H1 (cell line): ENCODE results near the gene KRTCAP2. TPM values are rescaled to one million over a fixed set of nuclear protein-coding genes. Genes with fewer than 3 reads are reported as not detected.

ENCODE experiments used
- CTCF ChIA-PET: fragments of 300-600 bp; sonication (Branson Sonifier 250); formaldehyde crosslinking; loops from one replicate; lab custom pipeline; 2021; ENCODE audit not compliant: partially characterized antibody; lab: Charles Lee
- POLR2A ChIA-PET: fragments of 300-600 bp; sonication (Branson Sonifier 250); formaldehyde crosslinking; loops from one replicate; lab custom pipeline; 2021; ENCODE audit warnings: inconsistent platforms; ENCODE audit not compliant: partially characterized antibody; lab: Charles Lee
- DNase-seq, 2 experiments: peaks; one replicate each; pipeline versions ENCODE4 v3.0.0 to v3.0.0-alpha.2; 2010 to 2022; ENCODE audit warnings: low spot score in 2 of 2, low read depth in 1 of 2, mixed read lengths in 1 of 2
- FAIRE-seq: peaks from 2 replicates; lab custom pipeline; 2011; peaks lifted over from hg19 to GRCh38; lab: Jason Lieb, UNC
- H2AFZ ChIP-seq: 2 replicates; pipeline ENCODE4 v1.8.1; 2012; ENCODE audit warnings: low read length, inconsistent platforms
- H2AK5ac ChIP-seq: 2 replicates; pipeline ENCODE4 v1.6.1; 2013; ENCODE audit warnings: low read depth, low read length
- H2BK120ac ChIP-seq: replicated peaks from 2 replicates; pipeline ENCODE3; 2013; ENCODE audit warnings: low read depth, low read length, inconsistent platforms
- H2BK12ac ChIP-seq: 2 replicates; pipeline ENCODE4 v1.6.1; 2013; ENCODE audit warnings: low read depth, low read length
- H2BK15ac ChIP-seq: 2 replicates; pipeline ENCODE4 v1.6.1; 2013; ENCODE audit warnings: low read length
- H2BK20ac ChIP-seq: 2 replicates; pipeline ENCODE4 v1.6.1; 2013; ENCODE audit warnings: low read length
- H2BK5ac ChIP-seq: 2 replicates; pipeline ENCODE4 v1.6.1; 2013; ENCODE audit warnings: low read depth, low read length
- H3K14ac ChIP-seq: 2 replicates; pipeline ENCODE4 v1.6.1; 2013; ENCODE audit warnings: inconsistent platforms; ENCODE audit not compliant: insufficient read length
- H3K18ac ChIP-seq: 2 replicates; pipeline ENCODE4 v1.6.1; 2013; ENCODE audit warnings: low read length; ENCODE audit errors: extremely low read depth
- H3K23ac ChIP-seq: 2 replicates; pipeline ENCODE4 v1.6.1; 2013; ENCODE audit warnings: inconsistent platforms; ENCODE audit not compliant: insufficient read length
- H3K23me2 ChIP-seq: 2 replicates; pipeline ENCODE4 v1.6.1; 2013; ENCODE audit warnings: low read depth, low read length
- H3K27ac ChIP-seq: 2 replicates; pipeline ENCODE4 v1.6.1; 2011; ENCODE audit warnings: low read depth, low read length, inconsistent platforms
- H3K27me3 ChIP-seq, 4 experiments: replicated peaks in 1 of 4; 1 replicate in 1 of 4; 2 replicates in 3 of 4; pipeline versions ENCODE4 v1.6.1 to v1.8.1; 2011 to 2013; ENCODE audit warnings: low read length in 3 of 4, mild to moderate bottlenecking in 3 of 4, inconsistent platforms in 2 of 4, mixed read lengths in 2 of 4, moderate library complexity in 1 of 4; ENCODE audit not compliant: control insufficient read depth in 3 of 4, insufficient read depth in 3 of 4; ENCODE audit errors: extremely low read depth in 1 of 4
- H3K36me3 ChIP-seq, 4 experiments: 2 replicates each; pipeline versions ENCODE4 v1.6.1 to v1.8.1; 2011 to 2013; ENCODE audit warnings: mild to moderate bottlenecking in 4 of 4, low read length in 3 of 4, moderate library complexity in 2 of 4, control low read depth in 1 of 4, inconsistent platforms in 1 of 4; ENCODE audit not compliant: insufficient read depth in 4 of 4, control insufficient read depth in 2 of 4
- H3K4ac ChIP-seq: replicated peaks from 2 replicates; pipeline ENCODE3; 2013; ENCODE audit warnings: low read length, low read depth, mixed read lengths, inconsistent platforms; ENCODE audit not compliant: insufficient read length
- H3K4me1 ChIP-seq, 4 experiments: replicated peaks in 1 of 4; 1 replicate in 1 of 4; 2 replicates in 3 of 4; pipeline versions ENCODE4 v1.6.1 to v1.8.1; 2011 to 2013; ENCODE audit warnings: low read length in 3 of 4, inconsistent platforms in 2 of 4, mixed read lengths in 1 of 4; ENCODE audit not compliant: insufficient read depth in 4 of 4, control insufficient read depth in 3 of 4
- H3K4me2 ChIP-seq, 2 experiments: 2 replicates each; pipeline versions ENCODE4 v1.6.1 to v1.8.1; 2011 to 2013; ENCODE audit warnings: low read depth in 2 of 2, low read length in 2 of 2, control low read depth in 1 of 2, inconsistent platforms in 1 of 2, mild to moderate bottlenecking in 1 of 2; ENCODE audit not compliant: insufficient read depth in 1 of 2
- H3K4me3 ChIP-seq, 4 experiments: fragments of 200-600, 300-600 bp in 1 of 4; sonication (generic), shearing (Covaris generic), sonication (Bioruptor Twin) in 1 of 4; 2 replicates each; pipeline versions ENCODE4 v1.5.1 to v1.8.1; 2011 to 2016; ENCODE audit warnings: low read length in 4 of 4, low read depth in 3 of 4, control low read depth in 2 of 4, inconsistent platforms in 2 of 4, mild to moderate bottlenecking in 2 of 4, mixed read lengths in 1 of 4, moderate library complexity in 1 of 4; ENCODE audit not compliant: insufficient read depth in 2 of 4; ENCODE audit errors: extremely low read depth in 1 of 4
- H3K56ac ChIP-seq: replicated peaks from 2 replicates; pipeline ENCODE3; 2013; ENCODE audit warnings: low read depth, mild to moderate bottlenecking, mixed read lengths, low read length, inconsistent platforms; ENCODE audit not compliant: insufficient read length
- H3K79me1 ChIP-seq: 2 replicates; pipeline ENCODE4 v1.6.1; 2013; ENCODE audit warnings: low read depth, low read length, control low read depth
- H3K79me2 ChIP-seq, 2 experiments: 2 replicates each; pipeline versions ENCODE4 v1.6.1 to v1.8.1; 2012 to 2013; ENCODE audit warnings: low read length in 2 of 2, mild to moderate bottlenecking in 2 of 2, inconsistent platforms in 1 of 2; ENCODE audit not compliant: insufficient read depth in 2 of 2, control insufficient read depth in 1 of 2
- H3K9ac ChIP-seq, 4 experiments: replicated peaks in 1 of 4; 1 replicate in 1 of 4; 2 replicates in 3 of 4; pipeline versions ENCODE4 v1.6.1 to v1.8.1; 2011 to 2013; ENCODE audit warnings: low read depth in 3 of 4, low read length in 3 of 4, control low read depth in 2 of 4, mild to moderate bottlenecking in 2 of 4, moderate library complexity in 2 of 4, inconsistent platforms in 1 of 4; ENCODE audit errors: extremely low read depth in 1 of 4
- H3K9me3 ChIP-seq, 2 experiments: 2 replicates each; pipeline versions ENCODE4 v1.6.1 to v1.8.1; 2012 to 2013; ENCODE audit warnings: mild to moderate bottlenecking in 2 of 2, moderate library complexity in 2 of 2, control low read depth in 1 of 2, inconsistent platforms in 1 of 2, low read depth in 1 of 2, low read length in 1 of 2, mixed read lengths in 1 of 2; ENCODE audit not compliant: insufficient read depth in 2 of 2
- H4K20me1 ChIP-seq, 2 experiments: replicated peaks in 1 of 2; 2 replicates each; pipeline versions ENCODE3 to v1.8.1; 2011 to 2013; ENCODE audit warnings: inconsistent platforms in 2 of 2, low read length in 2 of 2, mild to moderate bottlenecking in 1 of 2; ENCODE audit not compliant: insufficient read depth in 2 of 2, control insufficient read depth in 1 of 2
- H4K5ac ChIP-seq: 2 replicates; pipeline ENCODE4 v1.6.1; 2013; ENCODE audit warnings: low read length, low read depth, mixed read lengths, inconsistent platforms; ENCODE audit not compliant: insufficient read length
- H4K8ac ChIP-seq: 2 replicates; pipeline ENCODE4 v1.8.0; 2013; ENCODE audit warnings: mild to moderate bottlenecking, moderate library complexity, low read length, inconsistent platforms; ENCODE audit not compliant: insufficient read depth; ENCODE audit errors: extremely low read depth
- H4K91ac ChIP-seq: replicated peaks from 2 replicates; pipeline ENCODE3; 2013; ENCODE audit warnings: low read length, mixed read lengths, inconsistent platforms; ENCODE audit not compliant: insufficient read length
- CBX8 ChIP-seq: fragments of 300-800, 300-1000 bp; sonication (generic); IDR thresholded peaks from 2 replicates; pipeline ENCODE4 v1.7.1; 2016; ENCODE audit warnings: low read depth, low read length, borderline replicate concordance
- EZH2 ChIP-seq: fragments of 200-600 bp; sonication (generic); IDR thresholded peaks from 2 replicates; pipeline ENCODE4 v1.7.1; 2012; ENCODE audit warnings: low read depth, mild to moderate bottlenecking, moderate library complexity, low read length, inconsistent platforms; ENCODE audit not compliant: severe bottlenecking
- HDAC2 ChIP-seq, 2 experiments: fragments of 300-600 bp in 1 of 2; sonication (generic) in 1 of 2; IDR thresholded peaks; 2 replicates each; pipeline ENCODE4 v1.6.1; 2011 to 2012; ENCODE audit warnings: low read depth in 2 of 2, low read length in 2 of 2, mild to moderate bottlenecking in 2 of 2, moderate library complexity in 2 of 2, borderline replicate concordance in 1 of 2, inconsistent platforms in 1 of 2
- JUN ChIP-seq: IDR thresholded peaks from 2 replicates; pipeline ENCODE4 v1.6.1; 2011; ENCODE audit warnings: low read depth, mild to moderate bottlenecking, improper control_type of control experiment, low read length
- TAF1 ChIP-seq: IDR thresholded peaks from 2 replicates; pipeline ENCODE4 v1.6.1; 2011; ENCODE audit warnings: mild to moderate bottlenecking, low read depth, low read length
- WGBS, 2 experiments: shearing (Covaris generic) in 1 of 2; methylation state at CpG; one replicate each; pipeline versions ENCODE4 v1.1.6 to v1.1.7; 2013 to 2015; ENCODE audit warnings: low lambda C conversion rate in 2 of 2, mixed read lengths in 2 of 2, inconsistent platforms in 1 of 2, low coverage in 1 of 2, missing lambda C conversion rate in 1 of 2; ENCODE audit not compliant: insufficient replicate concordance in 2 of 2, insufficient coverage in 1 of 2, insufficient read length in 1 of 2; ENCODE audit errors: extremely low coverage in 1 of 2, missing lambda C conversion rate in 1 of 2; 5-methylcytosine and 5-hydroxymethylcytosine counted together
- polyA plus RNA-seq, 7 experiments: library from polyadenylated mRNA; depleted of rRNA in 3 of 7; stranded (reverse) in 5 of 7; unstranded in 2 of 7; fragments of >200 nt in 5 of 7; fragments of 200-250 nt in 2 of 7; gene quantifications; 1 replicate in 5 of 7; 2 replicates in 1 of 7; 4 replicates in 1 of 7; pipeline versions ENCODE4 v1.2.1 to v1.2.3, GENCODE V29; 2011 to 2013; ENCODE audit warnings: missing spikeins in 2 of 7, mixed read lengths in 2 of 7
- total RNA-seq: library from RNA; stranded (reverse); fragmentation: NEBNext Ultra II Directional; extraction: Animal tissue kit (Norgen Biotek cat#: 25700); gene quantifications from 2 replicates; pipeline ENCODE4 v1.2.1, GENCODE V29; 2021
- TF ChIP-seq, protein P1 (sequence below): IDR thresholded peaks from 2 replicates; pipeline ENCODE4 v1.6.1; 2011; ENCODE audit warnings: low read depth, mild to moderate bottlenecking, low read length; ENCODE audit not compliant: insufficient read depth
- TF ChIP-seq, protein P2 (sequence below): IDR thresholded peaks from 2 replicates; pipeline ENCODE4 v1.6.1; 2011; ENCODE audit warnings: low read length, improper control_type of control experiment

Gene KRTCAP2
- total and polyA plus RNA-seq, 2 of the 8 experiments (the other 6 are each of a cell fraction or from before 2014, with no cell fraction given) = 146 to 317 TPM

DNA sequence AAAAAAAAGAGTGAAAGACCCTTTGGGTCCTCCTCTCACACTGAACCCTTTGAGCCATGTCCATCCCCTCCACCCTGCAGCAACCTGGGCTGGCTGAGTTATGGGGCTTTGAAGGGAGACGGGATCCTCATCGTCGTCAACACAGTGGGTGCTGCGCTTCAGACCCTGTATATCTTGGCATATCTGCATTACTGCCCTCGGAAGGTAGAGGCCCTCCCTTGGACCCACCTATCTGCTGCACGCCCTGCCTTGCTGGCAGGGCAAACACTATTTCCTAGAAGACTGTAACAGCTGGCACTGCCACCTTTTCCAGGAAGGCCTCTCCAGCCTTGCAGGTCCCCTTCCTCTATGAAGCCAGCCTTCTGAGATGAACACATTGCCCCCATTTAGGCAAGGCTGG is 36.4 kb downstream of the KRTCAP2 start:
- no peak overlapping the region; the same call in 1 of the 2 replicates for H3K18ac ChIP-seq
- peak overlapping the region; percentile 69; the same call in 1 of the 2 replicates for H2BK5ac ChIP-seq
- no peak overlapping the region; the same call in 1 of the 2 replicates for H4K8ac ChIP-seq
- H3K9me3 ChIP-seq = no peaks in the 10 kb centered on the region
- no peak overlapping the region for H3K4ac ChIP-seq
- peak overlapping the region; percentile 36; the same call in 1 of the 2 replicates for H2BK15ac ChIP-seq
- H3K79me1 ChIP-seq = no peaks in the 10 kb centered on the region; the same call in 1 of the 2 replicates
- peak overlapping the region; percentile 79 to 86 for H3K4me2 ChIP-seq
- H2AFZ ChIP-seq = no peak overlapping the region
- H3K56ac ChIP-seq = no peak overlapping the region
- H3K27ac ChIP-seq = no peak overlapping the region
- no peak overlapping the region for H2AK5ac ChIP-seq
- H3K14ac ChIP-seq = no peak overlapping the region
- H3K79me2 ChIP-seq = peaks cover 0 to 2% of the 10 kb centered on the region in 2 experiments; a peak in 1 of 4 replicates
- peak in 1 of 2 experiments; percentile 52 for DNase-seq
- H3K36me3 ChIP-seq = peaks cover 0 to 1% (median under 1%) of the 10 kb centered on the region in 4 experiments; a peak in 2 of 8 replicates
- FAIRE-seq = no peak
- 0 out of 2 replicates have a peak overlapping the region, but pooled peaks have one; percentile 7 for H2BK12ac ChIP-seq
- no peak overlapping the region for H2BK120ac ChIP-seq
- peak overlapping the region in 1 of 4 experiments; percentile 54; a peak in 1 of 7 replicates for H3K9ac ChIP-seq
- CTCF ChIA-PET = interaction anchor here (0.7 to 14.2 kb wide), 12 partner anchors 9 to 130 kb away, joined by 3 to 187 read pairs (median 4); partner anchors contain the start of genes KRTCAP2 and TRIM46
- H3K23me2 ChIP-seq = peaks cover 11% of the 10 kb centered on the region; the same call in 1 of the 2 replicates
- H4K20me1 ChIP-seq = no peaks in the 10 kb centered on the region
- H4K91ac ChIP-seq = no peak overlapping the region
- peak overlapping the region; percentile 67 to 89 (median 85) for H3K4me3 ChIP-seq
- no peaks in the 10 kb centered on the region for H3K27me3 ChIP-seq
- no peak overlapping the region for H3K23ac ChIP-seq
- TF ChIP-seq HDAC2 (IDR thresholded peaks at IDR 0.05; ENCODE audit: borderline replicate concordance in 1 of 2, low read depth in 2 of 2, low read length in 2 of 2) = no peak
- TF ChIP-seq, protein P1, sequence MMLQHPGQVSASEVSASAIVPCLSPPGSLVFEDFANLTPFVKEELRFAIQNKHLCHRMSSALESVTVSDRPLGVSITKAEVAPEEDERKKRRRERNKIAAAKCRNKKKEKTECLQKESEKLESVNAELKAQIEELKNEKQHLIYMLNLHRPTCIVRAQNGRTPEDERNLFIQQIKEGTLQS = no peak
- TF ChIP-seq CBX8 = no peak
- TF ChIP-seq EZH2 = no peak
- TF ChIP-seq, protein P2, sequence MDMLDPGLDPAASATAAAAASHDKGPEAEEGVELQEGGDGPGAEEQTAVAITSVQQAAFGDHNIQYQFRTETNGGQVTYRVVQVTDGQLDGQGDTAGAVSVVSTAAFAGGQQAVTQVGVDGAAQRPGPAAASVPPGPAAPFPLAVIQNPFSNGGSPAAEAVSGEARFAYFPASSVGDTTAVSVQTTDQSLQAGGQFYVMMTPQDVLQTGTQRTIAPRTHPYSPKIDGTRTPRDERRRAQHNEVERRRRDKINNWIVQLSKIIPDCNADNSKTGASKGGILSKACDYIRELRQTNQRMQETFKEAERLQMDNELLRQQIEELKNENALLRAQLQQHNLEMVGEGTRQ = no peak
- TF ChIP-seq JUN = no peak
- TF ChIP-seq TAF1 = no peak
- TF ChIP-seq, all 59 proteins: peak for 0
- Histone ChIP-seq H2BK20ac (no peak overlapping the region), H3K4me1 (peaks cover 0 to 18% (median 8%) of the 10 kb centered on the region in 4 experiments; a peak in 5 of 7 replicates), H4K5ac (peak overlapping the region; percentile 49)
- WGBS, 2 experiments = 39% methylated on average over 6 of the region's 6 CpGs; no CpG with 5 or more reads in 1 of the 2 experiments
- POLR2A ChIA-PET = interaction anchor here (0.6 to 2.4 kb wide), 11 partner anchors 8 to 1022 kb away, joined by 3 to 14 read pairs (median 6); partner anchors contain the start of gene KRTCAP2
